ENCODE results near the gene SUN1.

SUN1 gene

DNA sequence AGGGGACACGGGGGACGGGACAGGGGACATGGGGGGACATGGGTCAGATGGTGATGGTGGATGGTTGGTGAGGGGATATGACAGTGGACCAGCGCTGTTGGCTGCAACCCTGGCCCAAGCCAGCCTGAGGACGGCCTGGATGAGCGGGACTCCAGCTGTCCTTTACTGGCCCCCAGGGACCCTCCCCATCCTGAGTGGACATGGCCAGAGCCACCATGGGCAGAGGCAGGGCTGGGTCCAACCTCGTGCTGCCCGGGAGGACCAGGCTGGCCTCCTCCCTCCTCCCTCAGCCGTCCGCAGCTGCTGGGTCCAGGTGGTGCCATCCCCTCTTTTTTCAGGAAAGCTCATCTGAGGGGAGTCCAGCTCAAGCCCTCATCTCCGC, 74.5 kb downstream of the SUN1 start:
- DNase-seq (ENCODE audit: low read depth in 2 of 2) = no peak

DNA sequence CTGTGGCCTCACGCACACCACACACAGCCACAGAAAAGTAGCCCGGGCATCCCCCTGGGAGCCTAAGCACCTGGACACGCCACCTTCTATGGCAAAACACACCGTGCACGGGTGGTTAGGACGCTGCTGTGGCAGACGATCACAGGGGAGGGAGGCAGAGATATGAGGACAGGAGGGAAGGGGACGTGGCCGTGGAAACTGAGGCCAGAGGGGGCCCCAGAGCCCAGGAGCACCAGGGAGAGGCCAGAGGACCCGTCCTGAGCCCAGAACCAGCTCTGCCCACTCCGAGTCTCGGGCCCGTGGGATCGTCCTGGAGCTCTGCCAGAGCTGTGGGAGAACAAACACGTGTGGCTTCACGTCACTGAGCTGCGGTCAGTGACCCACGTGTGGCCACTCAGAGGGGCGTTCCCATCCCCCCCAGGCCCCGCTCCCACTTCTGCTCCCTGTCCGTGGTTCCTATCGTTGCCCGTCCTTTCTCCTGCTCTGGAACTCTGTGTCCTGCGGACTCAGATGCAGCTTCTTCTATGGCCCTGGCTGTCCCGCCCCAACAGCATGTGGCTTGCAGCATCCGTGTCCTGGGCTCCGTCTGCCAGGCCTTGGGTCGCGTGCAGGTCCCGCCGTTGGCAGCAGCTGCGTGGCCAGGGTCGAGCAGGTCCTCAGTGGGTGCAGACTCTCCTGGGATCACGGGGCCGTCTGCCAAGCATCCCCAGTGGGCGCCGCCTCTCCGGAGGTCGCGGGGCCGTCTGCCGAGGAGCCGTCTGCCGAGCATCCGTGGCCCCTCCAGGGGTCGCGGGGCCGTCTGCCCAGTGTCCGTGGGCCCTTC, 75.1 kb downstream of the SUN1 start:
- no peak for DNase-seq (ENCODE audit: low read depth in 2 of 2)

- no peak for DNase-seq (ENCODE audit: low read depth in 2 of 2)
Measured at GRCh38 chr7:908159-908581, 75.9 kb downstream of the SUN1 start.

GRCh38 chr7:908591-909357, 76.5 kb downstream of the SUN1 start:
- DNase-seq (ENCODE audit: low read depth in 2 of 2) = peak in 1 of 2 donors; percentile 57

DNA sequence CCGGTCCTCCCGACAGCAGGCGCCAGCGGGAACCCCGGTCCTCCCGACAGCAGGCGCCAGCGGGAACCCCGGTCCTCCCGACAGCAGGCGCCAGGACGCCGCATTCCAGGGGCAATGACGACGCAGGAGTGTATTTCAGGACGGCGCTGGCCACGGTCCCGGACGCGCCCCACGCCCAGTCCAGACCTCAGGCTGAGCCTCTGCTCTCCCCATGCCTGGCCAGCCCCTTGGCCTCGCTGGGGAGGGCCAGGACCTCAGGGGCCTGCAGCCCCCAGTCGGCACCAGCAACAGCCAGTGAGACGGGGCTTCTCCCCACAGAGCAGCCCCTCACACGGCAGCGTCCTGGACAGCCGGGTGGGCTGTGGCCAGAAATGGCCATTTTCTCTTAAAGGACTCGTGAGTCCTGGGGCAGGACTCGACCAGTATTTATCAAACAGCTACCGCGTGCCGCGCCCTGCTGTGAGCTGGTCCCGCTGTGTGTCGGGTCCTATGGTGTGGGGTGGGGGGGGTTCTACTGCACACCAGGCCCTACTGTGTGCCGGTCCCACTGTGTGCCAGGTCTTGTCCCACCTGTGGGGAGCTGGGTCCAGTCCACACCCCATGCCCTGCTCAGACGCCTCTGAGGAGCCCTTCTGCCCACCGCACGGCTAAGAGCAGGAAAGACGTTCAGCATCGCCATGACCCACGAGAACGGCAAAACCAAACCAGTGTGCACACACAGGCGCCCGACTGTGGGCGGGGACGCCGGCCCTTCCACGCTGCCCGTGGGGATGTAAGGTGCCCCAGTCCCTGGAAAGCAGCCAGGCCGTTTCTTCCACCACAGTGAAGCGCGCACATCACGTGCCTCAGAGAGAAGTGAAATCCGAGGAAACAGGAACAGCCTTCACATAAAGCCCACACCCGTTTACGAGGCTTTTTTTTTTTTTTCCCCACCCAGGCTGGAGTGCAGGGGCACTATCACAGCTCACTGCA, 77.4 kb downstream of the SUN1 start:
- DNase-seq (ENCODE audit: low read depth in 2 of 2) = no peak

- no peak for DNase-seq (ENCODE audit: low read depth in 2 of 2)
Measured at GRCh38 chr7:910441-910861, 78.2 kb downstream of the SUN1 start.

DNA sequence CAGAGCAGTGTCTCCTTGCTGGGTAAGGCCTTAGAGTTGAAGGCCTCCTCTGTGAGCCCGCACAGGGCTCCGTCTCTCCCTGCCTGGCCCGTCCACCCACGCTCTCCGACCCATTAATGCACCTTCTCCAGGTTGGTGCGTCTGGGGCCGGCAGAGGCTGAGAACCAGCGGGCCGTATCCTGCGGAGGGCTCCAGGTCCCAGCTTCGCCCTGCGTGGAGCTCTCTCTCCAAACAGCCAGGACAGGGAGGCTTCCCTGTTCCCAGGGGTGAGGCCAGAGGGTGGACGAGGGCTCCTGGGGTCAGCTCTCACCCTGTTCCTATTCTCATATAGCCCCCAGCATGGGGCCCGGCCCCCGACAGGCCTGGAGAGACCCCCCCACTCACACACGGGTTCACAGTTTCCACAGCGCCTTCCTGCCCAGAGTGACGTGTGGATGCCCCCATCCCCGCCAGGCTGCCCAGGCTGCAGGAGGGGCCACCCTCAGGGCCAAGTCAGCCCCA, 78.7 kb downstream of the SUN1 start:
- DNase-seq (ENCODE audit: low read depth in 2 of 2) = no peak

DNA sequence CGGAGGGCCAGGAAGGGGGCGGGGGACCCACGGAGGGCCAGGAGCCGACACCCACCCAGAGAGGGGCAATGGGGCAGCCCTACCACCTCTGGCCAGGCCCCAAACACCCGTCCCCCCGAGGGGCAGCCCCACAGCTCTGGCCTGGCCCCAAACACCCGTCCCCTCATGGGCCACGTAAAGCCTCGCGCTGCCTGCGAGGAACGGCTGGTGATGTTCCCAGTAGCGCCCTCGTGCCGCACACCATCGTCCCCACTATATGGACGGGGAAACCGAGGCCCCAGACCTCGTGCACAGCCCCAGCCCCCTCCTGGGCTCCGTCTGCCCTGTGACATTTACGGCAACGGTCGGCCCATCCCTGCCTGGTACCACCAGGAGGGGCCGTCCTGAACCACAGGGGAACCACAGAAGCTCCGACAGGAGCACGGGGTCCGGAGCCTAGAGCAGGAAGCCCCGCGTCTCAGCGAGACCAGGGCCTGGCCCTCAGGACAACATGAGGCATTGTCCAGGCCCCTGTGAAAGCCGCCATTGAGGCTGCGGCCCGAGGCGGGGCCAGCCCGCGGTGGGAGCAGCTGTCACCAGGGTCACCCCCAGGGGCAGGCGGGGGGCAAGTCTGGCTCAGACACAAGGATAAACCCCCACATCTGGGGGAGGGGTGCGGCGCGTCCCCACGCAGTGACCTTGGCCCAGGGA, 79.7 kb downstream of the SUN1 start:
- no peak for DNase-seq (ENCODE audit: low read depth in 2 of 2)

DNA sequence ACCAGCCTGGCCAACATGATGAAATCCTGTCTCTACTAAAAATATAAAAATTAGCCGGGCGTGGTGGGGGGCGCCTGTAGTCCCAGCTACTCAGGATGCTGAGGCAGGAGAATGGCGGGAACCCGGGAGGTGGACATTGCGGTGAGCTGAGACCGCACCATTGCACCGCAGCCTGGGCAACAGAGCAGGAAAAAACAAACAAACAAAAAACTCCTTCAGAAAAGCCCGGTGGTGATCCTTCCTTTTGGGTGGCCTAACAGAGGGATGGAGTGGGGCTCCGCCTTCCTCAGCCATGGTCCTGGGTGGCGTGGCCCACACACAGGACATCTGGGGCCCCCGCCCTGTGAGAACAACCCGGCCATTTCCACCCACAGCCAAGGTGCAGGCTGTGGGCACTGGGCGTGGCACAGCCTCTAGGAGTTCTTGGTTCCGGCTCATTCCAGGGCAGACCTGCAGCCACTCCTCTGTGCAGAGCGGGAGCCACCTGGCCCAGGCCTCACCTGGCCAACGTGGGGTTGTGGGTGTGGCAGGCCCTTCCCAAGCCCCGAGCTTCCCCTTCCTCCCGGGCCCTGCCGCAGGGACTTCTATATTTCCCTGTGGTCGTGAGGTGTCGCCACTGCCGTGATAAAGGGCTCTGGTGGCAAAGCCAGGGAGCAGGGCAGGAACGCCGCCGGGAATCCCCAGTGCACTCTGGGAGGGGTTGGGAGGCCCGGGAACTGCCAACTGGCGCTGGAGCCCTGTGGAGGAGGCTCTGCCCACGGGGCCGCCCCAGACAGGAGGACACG, 81.7 kb downstream of the SUN1 start:
- no peak for DNase-seq (ENCODE audit: low read depth in 2 of 2)

- no peak for DNase-seq (ENCODE audit: low read depth in 2 of 2)
Measured at GRCh38 chr7:914521-915194, 82.4 kb downstream of the SUN1 start.

GRCh38 chr7:915291-916218, 83.3 kb downstream of the SUN1 start:
- no peak for DNase-seq (ENCODE audit: low read depth in 2 of 2)

DNA sequence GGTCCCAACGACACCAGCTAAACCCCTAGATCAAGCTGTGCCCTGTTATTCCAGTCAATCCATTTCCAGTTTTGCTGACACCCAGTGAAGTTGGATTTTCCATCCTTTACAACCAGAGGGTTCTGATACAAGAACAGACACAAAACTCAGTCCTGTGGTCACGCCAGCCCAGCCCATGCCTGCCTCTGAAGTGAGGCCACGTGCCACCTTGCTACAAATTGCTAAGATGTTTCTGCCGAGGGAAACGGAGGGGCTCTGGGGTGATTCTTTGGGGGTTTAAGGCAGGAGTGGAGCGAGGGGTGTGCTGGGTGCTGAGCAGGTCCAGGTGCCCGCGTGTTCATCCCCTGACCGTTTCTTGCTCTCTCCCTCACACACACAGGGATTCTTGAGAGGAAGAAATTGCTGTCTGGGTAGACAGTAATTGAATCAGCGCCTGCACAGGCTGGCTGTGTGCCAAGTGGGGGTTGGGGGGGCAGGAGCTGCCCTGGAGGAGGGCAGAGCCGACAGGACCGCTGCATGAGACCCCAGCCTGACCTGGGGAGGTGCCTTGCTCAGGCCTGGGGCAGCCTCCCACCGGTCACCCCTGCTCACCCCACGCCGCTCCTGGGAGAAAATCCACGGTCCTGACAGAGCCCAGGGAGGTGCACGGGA, 84.1 kb downstream of the SUN1 start:
- no peak for DNase-seq (ENCODE audit: low read depth in 2 of 2)

DNA sequence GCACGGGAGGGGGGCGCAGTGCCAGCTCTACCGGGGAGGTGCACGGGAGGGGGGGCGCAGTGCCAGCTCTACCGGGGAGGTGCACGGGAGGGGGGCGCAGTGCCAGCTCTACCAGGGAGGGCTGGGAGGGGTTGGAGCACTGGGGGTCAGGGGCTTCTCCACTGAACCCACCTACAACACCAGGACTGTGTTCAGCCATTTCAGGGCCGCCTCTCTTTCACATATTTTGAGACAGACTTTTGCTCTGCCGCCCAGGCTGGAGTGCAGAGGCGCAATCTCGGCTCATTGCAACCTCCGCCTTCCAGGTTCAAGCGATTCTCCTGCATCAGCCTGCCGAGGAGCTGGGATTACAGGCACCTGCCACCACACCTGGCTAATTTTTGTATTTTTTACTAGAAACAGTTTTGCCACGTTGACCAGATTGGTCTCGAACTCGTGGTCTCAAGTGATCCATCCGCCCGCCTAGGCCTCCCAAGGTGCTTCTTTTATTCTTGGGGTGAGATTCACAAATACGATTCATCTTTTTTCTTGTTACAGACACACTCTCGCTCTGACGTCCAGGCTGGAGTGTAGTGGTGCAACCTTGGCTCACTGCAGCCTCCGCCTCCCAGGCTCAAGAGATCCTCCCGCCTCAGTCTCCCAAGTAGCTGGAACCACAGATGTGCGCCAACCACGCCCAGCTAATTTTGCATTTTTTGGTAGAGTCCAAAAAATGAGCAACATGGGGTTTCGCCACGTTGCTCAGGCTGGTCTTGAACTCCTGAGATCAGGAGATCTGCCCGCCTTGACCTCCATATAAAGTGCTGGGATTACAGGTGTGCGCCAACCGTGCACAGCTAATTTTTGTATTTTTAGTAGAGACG, 85.2 kb downstream of the SUN1 start:
- no peak for DNase-seq (ENCODE audit: low read depth in 2 of 2)

GRCh38 chr7:918118-918425, 85.8 kb downstream of the SUN1 start:
- DNase-seq (ENCODE audit: low read depth in 2 of 2) = no peak

- DNase-seq (ENCODE audit: low read depth in 2 of 2) = no peak
Measured at GRCh38 chr7:918441-919113, 86.3 kb downstream of the SUN1 start.

- DNase-seq (ENCODE audit: low read depth in 2 of 2) = no peak
Measured at GRCh38 chr7:919114-919442, 86.8 kb downstream of the SUN1 start.

DNA sequence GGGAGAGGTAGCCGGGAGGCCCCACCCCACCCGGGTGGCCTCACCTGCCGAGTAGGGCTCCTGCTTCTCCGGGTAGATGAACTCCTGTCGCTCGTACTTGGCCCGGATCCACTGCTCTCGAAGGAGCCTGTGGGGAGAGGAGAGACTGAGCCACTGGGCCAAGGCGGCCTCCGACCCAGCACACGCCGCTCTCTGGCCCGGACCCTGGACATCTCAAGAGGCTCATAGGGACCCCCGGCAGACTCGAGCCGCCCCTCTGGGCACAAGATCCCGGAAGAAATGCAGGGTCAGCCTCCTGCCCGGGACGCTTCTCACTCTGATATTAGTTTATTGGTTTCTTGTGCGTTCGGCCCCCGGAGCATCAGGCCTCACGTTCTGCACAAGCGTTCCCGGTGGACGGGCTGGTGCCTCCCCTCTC, 87.7 kb downstream of the SUN1 start:
- DNase-seq (ENCODE audit: low read depth in 2 of 2) = no peak

Data from stimulated activated CD4-positive, alpha-beta T cell treated with anti-CD3 and anti-CD28 coated beads, Interleukin-15, amount 100 ng/mL, for 48 hours (primary cell).